Stomach (tissue), 9 donors: ENCODE results near the gene RHOT2. TPM values are rescaled to one million over a fixed set of nuclear protein-coding genes. Genes with fewer than 3 reads are reported as not detected.

ENCODE experiments used
- DNase-seq, 2 donors: peaks; one replicate each; pipeline versions ENCODE4 v3.0.0 to v3.0.0-alpha.2; 2013 to 2019
- H3K27ac ChIP-seq, 5 donors: fragments of 200-600 bp in 4 of 5; sonication (generic) in 4 of 5; one replicate each; pipeline ENCODE4 v1.5.1; 2013 to 2019; ENCODE audit warnings: mild to moderate bottlenecking in 1 of 5, moderate library complexity in 1 of 5
- H3K27me3 ChIP-seq, 3 donors: fragments of 200-600 bp; sonication (generic); one replicate each; pipeline ENCODE4 v1.5.1; 2017 to 2019; ENCODE audit warnings: mixed run types in 1 of 3
- H3K36me3 ChIP-seq, 4 donors: fragments of 200-600 bp; sonication (generic); 1 replicate in 3 of 4; 2 replicates in 1 of 4; pipeline ENCODE4 v1.5.1; 2016 to 2019
- H3K4me1 ChIP-seq, 4 donors: fragments of 200-600 bp; sonication (generic); one replicate each; pipeline ENCODE4 v1.5.1; 2016 to 2019
- H3K4me3 ChIP-seq, 4 donors: fragments of 200-600 bp; sonication (generic) in 3 of 4; one replicate each; pipeline ENCODE4 v1.5.1; 2016 to 2019; ENCODE audit warnings: mild to moderate bottlenecking in 1 of 4
- H3K9me3 ChIP-seq, 4 donors: fragments of 200-600 bp; sonication (generic); one replicate each; pipeline ENCODE4 v1.5.1; 2016 to 2019
- CTCF ChIP-seq, 7 experiments: fragments of 450-650 bp in 4 of 7; fragments of 200-600 bp in 3 of 7; sonication (generic) in 3 of 7; IDR thresholded peaks; one replicate each; pipeline ENCODE4 v1.5.1; 2016 to 2019; ENCODE audit warnings: antibody characterized with exemption in 7 of 7, control low read depth in 2 of 7, mild to moderate bottlenecking in 1 of 7
- EP300 ChIP-seq: sonication (generic); formaldehyde crosslinking; IDR thresholded peaks from one replicate; pipeline ENCODE4 v1.6.1; 2017; ENCODE audit warnings: antibody characterized with exemption
- POLR2A ChIP-seq, 4 donors: fragments of 450-650 bp; IDR thresholded peaks; one replicate each; pipeline ENCODE4 v1.6.1; 2016; ENCODE audit warnings: antibody characterized with exemption in 4 of 4, control low read depth in 2 of 4, mild to moderate bottlenecking in 1 of 4, moderate library complexity in 1 of 4
- POLR2AphosphoS5 ChIP-seq, 3 donors: sonication (generic); formaldehyde crosslinking; IDR thresholded peaks; one replicate each; pipeline ENCODE4 v1.6.1; 2016; ENCODE audit warnings: antibody characterized with exemption in 3 of 3
- WGBS, 5 donors: extraction: QIAGEN DNeasy Blood & Tissue Kit in 3 of 5; methylation state at CpG; one replicate each; pipeline versions ENCODE4 v1.1.5 to v1.1.7; 2013 to 2018; 5-methylcytosine and 5-hydroxymethylcytosine counted together
- intact Hi-C: fragments of 100-400 bp; cut with DNase I; formaldehyde crosslinking; loops from one replicate; pipeline ENCODE4 v1.15.1; 2023; ENCODE audit warnings: low total_unique reads
- polyA plus RNA-seq, 3 donors: library from polyadenylated mRNA; stranded (reverse); fragments of 200-250 nt; gene quantifications; one replicate each; pipeline ENCODE4 v1.2.3, GENCODE V29; 2013
- total RNA-seq, 5 donors: library from RNA; depleted of rRNA; stranded (reverse); fragments of >200 nt; gene quantifications; one replicate each; pipeline versions ENCODE4 v1.1.0 to v1.2.3, GENCODE V29; 2014 to 2016
- donor health status: healthy with polysubstance abuse.
- donor health status: Bipolar disorder and iron deficiency.
- donor health status: healthy.

RHOT2 gene
- total and polyA plus RNA-seq, 8 donors: 41.5 to 574 (median 117) TPM

- no peaks in the 10 kb centered on the region for H3K9me3 ChIP-seq
- peak; percentile 94 to 98 for DNase-seq
- WGBS, 5 donors: 1 to 5% (median 1%) methylated on average over 19 to 91 of the region's 91 CpGs
- peak within 1 kb of the TSS; percentile 88 to 95 (median 90) for H3K27ac ChIP-seq
- H3K27me3 ChIP-seq: no peaks in the 10 kb centered on the region
- intact Hi-C loops: no loop called here
- no peak for TF ChIP-seq CTCF (IDR thresholded peaks at IDR 0.05)
- TF ChIP-seq POLR2AphosphoS5 (IDR thresholded peaks at IDR 0.05): peak in 2 of 3 donors; percentile 73 to 93
- peak within 1 kb of the TSS; percentile 73 to 99 (median 90) for H3K4me3 ChIP-seq
- H3K36me3 ChIP-seq: peaks cover 0 to 26% (median 22%) of the 10 kb centered on the region in 4 donors
- peaks cover 52 to 71% (median 67%) of the 10 kb centered on the region in 4 donors for H3K4me1 ChIP-seq
Measured at GRCh38 chr16:648781-649589, 18.9 kb upstream of the RHOT2 start, which contains the start of gene WDR90. Gene WDR90, plus strand, starts transcription at chr16:649365. Its CDS starts 52 bp downstream, at chr16:649417.

- intact Hi-C loops: loop anchor here (10.0 kb wide), 1 partner anchor 75 kb away; no protein-coding TSS in a partner anchor
- H3K36me3 ChIP-seq: peaks cover 0 to 29% (median 24%) of the 10 kb centered on the region in 4 donors
- TF ChIP-seq POLR2AphosphoS5 (IDR thresholded peaks at IDR 0.05) (no peak), POLR2A (IDR thresholded peaks at IDR 0.05) (no peak), EP300 (no peak), CTCF (IDR thresholded peaks at IDR 0.05) (no peak)
Measured at GRCh38 chr16:649631-650030, 18.3 kb upstream of the RHOT2 start.

DNA sequence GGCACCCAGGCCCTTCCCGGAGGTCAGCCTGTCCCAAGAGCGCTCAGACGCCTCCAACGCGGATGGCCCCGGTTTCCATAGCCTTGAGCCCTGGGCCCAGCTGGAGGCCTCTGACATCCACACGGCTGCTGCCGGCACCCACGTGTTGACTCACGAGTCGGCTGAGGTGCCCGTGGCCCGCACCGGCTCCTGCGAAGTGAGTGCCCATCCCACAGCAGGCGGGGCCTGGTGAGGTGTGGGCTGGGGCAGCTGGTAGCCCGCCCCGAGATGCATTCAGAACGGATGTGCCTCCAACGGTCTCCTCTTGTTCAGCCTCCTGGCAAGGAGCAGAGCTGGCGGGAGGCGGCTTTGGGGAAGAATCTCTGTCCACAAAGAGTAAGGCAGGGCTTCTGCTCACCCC, 16.1 kb upstream of the RHOT2 start:
- H3K4me3 ChIP-seq: no peak overlapping the region
- 90 to 99% (median 92%) methylated on average over 10 to 22 of the region's 22 CpGs for WGBS, 5 donors
- H3K27ac ChIP-seq: no peak overlapping the region
- no peaks in the 10 kb centered on the region for H3K27me3 ChIP-seq
- no peaks in the 10 kb centered on the region for H3K9me3 ChIP-seq
- DNase-seq: no peak
- intact Hi-C loops: loop anchor here (10.0 kb wide), 1 partner anchor 77 kb away; no protein-coding TSS in a partner anchor
- peaks cover 7 to 51% (median 43%) of the 10 kb centered on the region in 4 donors for H3K36me3 ChIP-seq
- peaks cover 34 to 43% (median 41%) of the 10 kb centered on the region in 4 donors for H3K4me1 ChIP-seq
- TF ChIP-seq POLR2AphosphoS5 (IDR thresholded peaks at IDR 0.05): no peak
- TF ChIP-seq EP300: no peak
- TF ChIP-seq CTCF (IDR thresholded peaks at IDR 0.05): no peak
- TF ChIP-seq POLR2A (IDR thresholded peaks at IDR 0.05): no peak

More at GRCh38 chr16:649631-650030, 18.3 kb upstream of the RHOT2 start:
- Histone ChIP-seq H3K9me3 (no peaks in the 10 kb centered on the region), H3K4me1 (peaks cover 52 to 64% (median 62%) of the 10 kb centered on the region in 4 donors), H3K27ac (peak overlapping the region; percentile 88 to 95 (median 90)), H3K27me3 (no peaks in the 10 kb centered on the region), H3K4me3 (peak overlapping the region; percentile 73 to 99 (median 90))
- DNase-seq: no peak
- 1 to 5% (median 2%) methylated on average over 4 to 44 of the region's 44 CpGs; no CpG with 5 or more reads in 1 of the 5 donors for WGBS, 5 donors

GRCh38 chr16:652454-653305, 15.3 kb upstream of the RHOT2 start:
- DNase-seq: no peak
- intact Hi-C loops: loop anchor here (10.0 kb wide), 1 partner anchor 78 kb away; no protein-coding TSS in a partner anchor
- H3K27me3 ChIP-seq: no peaks in the 10 kb centered on the region
- peaks cover 25 to 35% (median 32%) of the 10 kb centered on the region in 4 donors for H3K4me1 ChIP-seq
- H3K9me3 ChIP-seq: no peaks in the 10 kb centered on the region
- peaks cover 7 to 60% (median 52%) of the 10 kb centered on the region in 4 donors for H3K36me3 ChIP-seq
- WGBS, 5 donors: 81 to 91% (median 87%) methylated on average over 14 to 28 of the region's 28 CpGs
- no peak overlapping the region for H3K27ac ChIP-seq
- no peak overlapping the region for H3K4me3 ChIP-seq
- no peak for TF ChIP-seq EP300
- TF ChIP-seq POLR2A (IDR thresholded peaks at IDR 0.05): no peak
- TF ChIP-seq POLR2AphosphoS5 (IDR thresholded peaks at IDR 0.05): no peak
- TF ChIP-seq CTCF (IDR thresholded peaks at IDR 0.05): no peak
